Right cardiac atrium (tissue), 5 donors: ENCODE results near the gene NCMAP. TPM values are rescaled to one million over a fixed set of nuclear protein-coding genes. Genes with fewer than 3 reads are reported as not detected.
"Not testable (repeated sequence)": the region's sequence is repeated elsewhere in the genome, so short reads cannot be mapped to it uniquely, and the experiment has no call there.

Source experiments
- ATAC-seq, 2 donors: fragments of 200-7000 bp; cut with Tn5 transposase; one replicate each; pipeline versions ENCODE4 v1.8.0 to v1.9.1; 2020; ENCODE audit warnings: moderate library complexity in 2 of 2, mild to moderate bottlenecking in 1 of 2
- DNase-seq, 3 donors: peaks; one replicate each; pipeline ENCODE4 v3.0.0-alpha.2; 2020
- H3K27ac ChIP-seq: one replicate; pipeline ENCODE4 v1.5.1; 2013; ENCODE audit warnings: mild to moderate bottlenecking, low read length, control low read depth, moderate library complexity
- H3K27me3 ChIP-seq: one replicate; pipeline ENCODE4 v1.6.1; 2013; ENCODE audit not compliant: control insufficient read depth, insufficient read depth
- H3K4me1 ChIP-seq: one replicate; pipeline ENCODE4 v1.6.1; 2013; ENCODE audit warnings: low read length; ENCODE audit not compliant: control insufficient read depth, insufficient read depth
- H3K4me3 ChIP-seq: one replicate; pipeline ENCODE4 v1.5.1; 2013; ENCODE audit warnings: low read length, control low read depth
- H3K9me3 ChIP-seq: one replicate; pipeline ENCODE4 v1.6.1; 2013; ENCODE audit warnings: low read length; ENCODE audit not compliant: control insufficient read depth
- WGBS: extraction: QIAGEN DNeasy Blood & Tissue Kit; methylation state at CpG from one replicate; pipeline ENCODE4 v1.1.7; 2013; 5-methylcytosine and 5-hydroxymethylcytosine counted together
- intact Hi-C, 4 donors: fragments of 100-400 bp; cut with DNase I; formaldehyde crosslinking; loops; one replicate each; pipeline versions ENCODE4 v1.11.0 to v1.14.0; 2022 to 2023
- long read RNA-seq, 4 donors: library from polyadenylated mRNA; unstranded; transcript quantifications; one replicate each; pipeline ENCODE4 v2.0.0, GENCODE V29; 2020 to 2021
- polyA plus RNA-seq: library from polyadenylated mRNA; stranded (reverse); fragments of 200-250 nt; gene quantifications from one replicate; pipeline ENCODE4 v1.2.3, GENCODE V29; 2013
- total RNA-seq, 4 donors: library from RNA; stranded (reverse); fragmentation: NEBNext Ultra II Directional; extraction: Animal tissue kit (Norgen Biotek cat#: 25700); gene quantifications; one replicate each; pipeline ENCODE4 v1.2.1, GENCODE V29; 2021
- donor health status: healthy with polysubstance abuse.
- donor health status: DM: no; HTN: yes; CAD: no.
- donor health status: DM: no; HTN: no; CAD: no.
- donor health status: DM: no; HTN: yes; CAD: no; lungs with severe emphysema.
- donor health status: DM: yes; HTN: yes; CAD: no.

NCMAP gene, protein sequence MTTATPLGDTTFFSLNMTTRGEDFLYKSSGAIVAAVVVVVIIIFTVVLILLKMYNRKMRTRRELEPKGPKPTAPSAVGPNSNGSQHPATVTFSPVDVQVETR
- total RNA-seq (under 1 TPM in 3 of 4 donors, not detected in 1; 0.21 to 0.71 (median 0.71) TPM), polyA plus RNA-seq (1.0 TPM)
- long read RNA-seq, donor 1 = 0 reads
- long read RNA-seq, donor 2 = 0 reads
- long read RNA-seq, donor 3 = 0 reads
- long read RNA-seq, donor 4, partial matches to known transcripts = 0 of 2 reads
- long read RNA-seq, donor 4, other reads (novel, unspliced or antisense) = 1 of 2 reads

DNA sequence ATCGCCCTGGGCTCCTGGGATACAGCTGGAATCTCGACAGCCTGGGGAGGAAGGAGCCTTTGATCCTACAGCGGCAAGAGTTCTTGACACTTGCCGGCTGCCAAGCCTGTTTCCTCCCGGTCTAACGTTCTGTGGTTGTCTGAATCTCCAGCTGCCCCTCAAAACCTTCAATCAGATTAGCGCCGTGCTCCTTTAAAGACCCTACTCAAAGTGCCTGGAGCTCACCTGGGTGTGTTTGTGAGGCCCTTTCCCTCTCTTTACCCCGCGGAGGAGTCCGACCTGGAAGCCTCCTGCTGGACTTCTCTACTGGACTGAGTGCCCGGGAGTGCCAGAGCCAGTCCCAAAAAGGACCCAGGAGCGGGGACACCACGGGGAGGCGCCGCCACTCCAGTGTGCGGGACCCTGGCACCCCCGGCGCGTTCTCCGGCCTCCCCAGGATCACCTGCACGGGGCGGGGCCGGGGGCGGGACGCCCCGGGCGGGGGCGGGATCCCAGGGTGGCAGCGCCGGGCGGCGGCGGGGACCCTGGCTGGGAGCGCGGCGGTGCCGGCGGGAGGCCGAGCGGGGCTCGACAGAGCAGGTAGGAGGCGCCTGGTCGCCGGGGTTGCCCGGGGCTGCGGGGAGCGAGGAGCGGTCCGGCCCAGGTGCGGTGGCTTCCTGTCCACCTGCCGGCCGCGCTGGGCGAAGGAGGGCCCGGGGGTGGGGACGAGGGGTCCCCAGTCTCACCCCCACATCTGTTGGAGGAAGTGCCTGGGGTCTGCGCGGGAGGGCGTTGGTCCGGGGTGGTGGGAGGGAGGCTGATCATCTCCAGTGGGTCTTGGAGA is at the start of gene NCMAP:
Gene NCMAP, plus strand, starts transcription at position 497 of the 823 bp plus-strand sequence. CDS start 39,344 bp downstream, outside the sequence.
- 3% methylated on average over 61 of the region's 61 CpGs for WGBS
- H3K4me1 ChIP-seq = peaks cover 2% of the 10 kb centered on the region
- DNase-seq (peak in 2 of 3 donors; percentile 51 to 62), ATAC-seq (peak; percentile 36 to 50)
- no peak within 1 kb of the TSS for H3K27ac ChIP-seq
- intact Hi-C loops = loop anchor here in 1 of 4 donors (10.0 kb wide), 1 partner anchor 79 kb away; no protein-coding TSS in a partner anchor
- H3K9me3 ChIP-seq = no peaks in the 10 kb centered on the region
- H3K4me3 ChIP-seq = peak within 1 kb of the TSS; percentile 64
- no peaks in the 10 kb centered on the region for H3K27me3 ChIP-seq

DNA sequence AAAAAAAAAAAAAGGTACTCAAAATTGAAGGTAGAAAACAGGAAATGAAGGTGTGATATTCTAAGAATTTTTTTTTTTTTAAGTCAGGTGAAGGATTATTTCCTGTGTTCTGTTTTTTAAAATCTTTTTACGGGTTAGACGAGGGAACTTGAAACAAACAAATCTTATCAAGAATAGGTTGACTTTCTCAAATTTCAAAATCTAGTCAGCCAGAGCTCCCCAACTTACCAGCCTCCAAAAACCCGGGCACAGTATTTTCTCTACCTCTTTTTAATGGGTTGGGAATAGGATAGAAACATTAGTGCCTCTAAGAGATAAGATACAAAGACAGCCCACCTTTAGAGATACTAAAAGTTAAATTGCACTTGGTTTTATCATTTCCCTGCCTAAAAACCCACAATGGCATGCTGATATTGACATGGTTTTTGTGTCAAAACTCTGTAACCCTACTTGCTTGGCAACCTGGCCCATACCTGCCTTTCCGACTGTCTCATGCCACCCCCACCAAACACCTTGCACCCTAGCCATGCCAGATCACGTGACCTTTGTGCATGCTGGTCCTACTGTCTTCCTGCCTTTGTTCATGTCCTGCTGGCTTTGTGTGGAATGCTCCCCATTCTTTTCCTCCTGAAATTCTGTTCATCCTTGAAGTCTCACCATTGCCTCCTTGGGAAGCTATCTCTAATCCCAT is 49.1 kb upstream of the NCMAP start:
- no peaks in the 10 kb centered on the region for H3K9me3 ChIP-seq
- no peak overlapping the region for H3K27ac ChIP-seq
- no peaks in the 10 kb centered on the region for H3K4me1 ChIP-seq
- 84% methylated on average over 5 of the region's 5 CpGs for WGBS
- DNase-seq (no peak), ATAC-seq (no peak)
- H3K4me3 ChIP-seq = no peak overlapping the region
- no peaks in the 10 kb centered on the region for H3K27me3 ChIP-seq
- intact Hi-C loops = loop anchor here in 1 of 4 donors (10.0 kb wide), 1 partner anchor 92 kb away; the partner anchor contains the start of genes NIPAL3 and STPG1

DNA sequence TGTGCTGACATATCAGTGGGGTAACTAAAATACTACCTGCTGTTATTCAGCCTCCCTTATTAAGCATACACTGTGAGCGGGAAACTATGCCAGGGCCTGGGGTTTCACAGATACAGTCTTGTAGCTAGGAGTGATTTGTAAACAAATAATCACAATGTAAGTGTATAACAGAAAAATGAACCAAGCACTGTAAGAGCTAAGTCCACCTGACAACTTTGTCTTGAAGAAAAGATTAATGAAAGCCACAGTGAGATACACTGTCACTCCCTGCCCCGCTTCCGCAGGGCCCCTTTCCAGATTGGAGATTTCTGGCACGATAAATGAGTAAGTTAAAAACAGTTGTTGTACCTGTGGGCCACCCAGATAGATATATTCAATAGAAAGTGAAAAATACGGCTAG is 48.5 kb upstream of the NCMAP start:
- intact Hi-C loops = loop anchor here in 1 of 4 donors (10.0 kb wide), 1 partner anchor 93 kb away; the partner anchor contains the start of genes NIPAL3 and STPG1
- DNase-seq = no peak
- ATAC-seq = no peak

DNA sequence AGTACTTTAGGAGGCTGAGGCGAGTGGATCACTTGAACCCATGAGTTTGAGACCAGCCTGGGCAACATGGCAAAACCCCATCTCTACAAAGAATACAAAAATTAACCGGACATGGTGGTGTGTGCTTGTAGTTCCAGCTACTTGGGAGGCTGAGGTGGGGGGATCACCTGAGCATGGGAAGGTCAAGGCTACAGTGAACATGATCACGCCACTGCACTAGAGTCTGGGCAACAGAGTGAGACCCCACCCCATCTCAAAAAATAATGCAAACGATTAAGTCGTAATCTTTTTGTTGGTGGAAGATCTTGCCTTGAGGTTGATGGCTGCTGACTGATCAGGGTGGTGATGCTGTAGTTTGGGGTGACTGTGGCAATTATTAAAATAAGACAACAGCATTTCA is 47.0 kb upstream of the NCMAP start:
- no peak for ATAC-seq
- intact Hi-C loops = loop anchor here in 1 of 4 donors (10.0 kb wide), 1 partner anchor 94 kb away; the partner anchor contains the start of genes NIPAL3 and STPG1

More for the DNA sequence above, 48.5 kb upstream of the NCMAP start:
- H3K27ac ChIP-seq = no peak overlapping the region
- no peaks in the 10 kb centered on the region for H3K27me3 ChIP-seq
- H3K9me3 ChIP-seq = no peaks in the 10 kb centered on the region
- H3K4me3 ChIP-seq = no peak overlapping the region
- H3K4me1 ChIP-seq = no peaks in the 10 kb centered on the region
- 84% methylated on average over 5 of the region's 5 CpGs for WGBS

DNA sequence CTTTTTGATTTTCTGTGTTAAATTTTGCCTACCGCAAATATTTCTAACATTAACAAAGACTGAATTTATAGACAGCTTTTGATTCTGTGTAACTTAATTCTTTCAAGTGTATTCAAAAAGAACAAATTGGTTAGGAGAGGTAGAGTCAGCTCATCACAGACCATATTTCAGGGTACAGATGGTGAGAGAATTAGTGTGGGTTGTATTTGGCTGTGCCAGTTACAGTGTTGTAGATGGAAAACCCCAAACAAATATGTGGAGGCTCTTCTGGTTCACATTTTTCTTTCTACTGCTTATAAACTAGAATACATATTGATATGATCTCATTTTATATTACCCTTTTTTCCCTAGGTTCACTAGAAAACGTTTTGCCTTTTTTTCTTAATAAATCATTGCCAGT is 42.2 kb upstream of the NCMAP start:
- H3K4me1 ChIP-seq = no peaks in the 10 kb centered on the region
- ATAC-seq (no peak), DNase-seq (no peak)
- WGBS = 59% methylated on average over 2 of the region's 2 CpGs
- H3K9me3 ChIP-seq = no peaks in the 10 kb centered on the region
- H3K4me3 ChIP-seq = no peak overlapping the region
- no peak overlapping the region for H3K27ac ChIP-seq
- H3K27me3 ChIP-seq = no peaks in the 10 kb centered on the region
- intact Hi-C loops = no loop called here

More for the DNA sequence above, 47.0 kb upstream of the NCMAP start:
- H3K27me3 ChIP-seq = no peaks in the 10 kb centered on the region
- H3K27ac ChIP-seq = no peak overlapping the region
- 96% methylated on average over 5 of the region's 5 CpGs for WGBS
- no peaks in the 10 kb centered on the region for H3K4me1 ChIP-seq
- DNase-seq = no peak
- H3K4me3 ChIP-seq = no peak overlapping the region
- no peaks in the 10 kb centered on the region for H3K9me3 ChIP-seq

DNA sequence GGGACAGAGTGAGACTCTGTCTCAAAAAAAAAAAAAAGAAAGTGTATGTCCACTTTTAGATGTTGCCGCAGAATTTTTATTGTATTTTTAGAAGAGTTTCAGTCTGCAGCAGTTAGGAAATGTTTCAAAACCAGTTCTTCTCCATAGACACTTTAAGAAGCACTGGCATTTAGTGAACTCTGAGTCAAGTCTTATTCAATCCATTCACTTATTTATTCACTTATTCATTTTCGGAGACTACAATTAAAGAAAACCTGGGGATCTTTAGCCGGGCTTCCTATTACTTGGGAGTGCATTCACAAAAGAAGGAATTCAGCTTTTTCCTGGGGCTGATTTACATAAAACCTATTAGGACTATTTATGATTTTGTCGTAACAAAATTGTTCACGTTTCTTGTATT is 40.9 kb upstream of the NCMAP start:
- DNase-seq (no peak), ATAC-seq (no peak)
- H3K4me1 ChIP-seq = no peaks in the 10 kb centered on the region
- WGBS = 93% methylated on average over 5 of the region's 5 CpGs
- no peaks in the 10 kb centered on the region for H3K9me3 ChIP-seq
- H3K27ac ChIP-seq = no peak overlapping the region
- no peak overlapping the region for H3K4me3 ChIP-seq
- H3K27me3 ChIP-seq = no peaks in the 10 kb centered on the region
- intact Hi-C loops = no loop called here

DNA sequence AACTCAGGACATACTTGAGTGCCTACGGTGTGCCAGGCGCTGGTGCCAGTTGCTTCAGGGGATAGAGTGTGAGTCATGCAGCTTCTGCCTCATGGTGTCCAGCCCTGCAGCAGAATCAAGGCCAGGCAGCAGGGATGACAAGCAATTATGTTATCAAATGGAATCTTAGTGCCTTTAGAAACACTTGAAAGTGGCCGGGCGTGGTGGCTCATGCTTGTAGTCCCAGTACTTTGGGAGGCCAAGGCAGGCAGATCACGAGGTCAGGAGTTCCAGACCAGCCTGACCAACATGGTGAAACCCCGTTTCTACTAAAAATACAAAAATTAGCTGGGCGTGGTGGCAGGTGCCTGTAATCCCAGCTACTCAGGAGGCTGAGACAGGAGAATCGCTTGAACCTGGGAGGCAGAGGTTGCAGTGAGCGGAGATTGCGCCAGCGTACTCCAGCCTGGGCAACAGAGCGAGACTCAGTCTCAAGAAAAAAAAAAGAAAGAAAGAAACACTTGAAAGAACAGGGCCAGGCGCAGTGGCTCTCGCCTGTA is 40.1 kb upstream of the NCMAP start:
- ATAC-seq = peak in 1 of 2 donors; percentile 39

DNA sequence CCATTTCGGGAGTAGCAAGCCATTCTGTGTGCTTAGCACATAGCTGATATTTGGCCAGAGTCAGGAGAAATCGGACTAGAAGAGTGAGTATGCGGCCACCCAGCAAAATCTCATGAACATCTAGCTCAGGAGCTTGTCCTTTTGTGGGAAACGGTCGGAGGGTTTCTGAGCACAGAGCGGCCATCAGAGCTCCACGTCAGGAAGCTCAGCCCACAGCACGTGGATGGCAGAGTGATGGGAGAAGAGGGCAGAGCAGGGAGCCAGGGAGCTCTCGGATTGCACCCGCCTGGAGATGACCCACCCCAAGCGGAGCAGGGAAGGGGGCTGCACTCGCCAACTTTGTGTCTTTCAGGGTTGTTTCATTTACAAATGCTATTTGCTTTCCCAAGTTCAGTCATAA is 39.4 kb upstream of the NCMAP start:
- Histone ChIP-seq H3K27me3 (no peaks in the 10 kb centered on the region), H3K4me1 (no peaks in the 10 kb centered on the region), H3K27ac (no peak overlapping the region), H3K9me3 (no peaks in the 10 kb centered on the region), H3K4me3 (no peak overlapping the region)
- intact Hi-C loops = no loop called here
- ATAC-seq (no peak), DNase-seq (no peak)
- 87% methylated on average over 12 of the region's 12 CpGs for WGBS

More for the DNA sequence above, 40.1 kb upstream of the NCMAP start:
- WGBS = 91% methylated on average over 14 of the region's 14 CpGs
- H3K4me1 ChIP-seq, H3K27ac ChIP-seq, H3K9me3 ChIP-seq, H3K27me3 ChIP-seq, DNase-seq, H3K4me3 ChIP-seq, intact Hi-C loops: not testable (repeated sequence)

DNA sequence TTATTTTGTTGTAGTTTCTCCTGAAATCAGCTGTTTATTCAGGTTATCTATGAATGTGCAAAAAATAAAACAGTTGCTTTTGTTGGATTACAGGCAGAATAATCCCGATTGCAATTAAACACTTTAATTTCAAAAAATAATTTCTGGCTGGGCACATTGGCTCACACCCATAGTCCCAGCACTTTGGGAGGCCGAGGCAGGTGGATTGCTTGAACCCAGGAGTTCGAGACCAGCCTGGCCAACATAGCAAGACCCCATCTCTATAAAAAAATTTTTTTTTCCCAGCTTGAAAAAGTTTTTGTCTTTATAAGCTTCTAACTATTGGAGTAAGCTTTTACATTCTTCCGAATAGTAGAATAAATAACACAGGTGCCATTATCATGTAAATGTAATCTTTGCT is 38.0 kb upstream of the NCMAP start:
- Histone ChIP-seq H3K9me3 (no peaks in the 10 kb centered on the region), H3K4me3 (no peak overlapping the region), H3K4me1 (no peaks in the 10 kb centered on the region), H3K27me3 (no peaks in the 10 kb centered on the region), H3K27ac (no peak overlapping the region)
- intact Hi-C loops = no loop called here
- ATAC-seq (no peak), DNase-seq (no peak)
- 92% methylated on average over 4 of the region's 4 CpGs for WGBS

DNA sequence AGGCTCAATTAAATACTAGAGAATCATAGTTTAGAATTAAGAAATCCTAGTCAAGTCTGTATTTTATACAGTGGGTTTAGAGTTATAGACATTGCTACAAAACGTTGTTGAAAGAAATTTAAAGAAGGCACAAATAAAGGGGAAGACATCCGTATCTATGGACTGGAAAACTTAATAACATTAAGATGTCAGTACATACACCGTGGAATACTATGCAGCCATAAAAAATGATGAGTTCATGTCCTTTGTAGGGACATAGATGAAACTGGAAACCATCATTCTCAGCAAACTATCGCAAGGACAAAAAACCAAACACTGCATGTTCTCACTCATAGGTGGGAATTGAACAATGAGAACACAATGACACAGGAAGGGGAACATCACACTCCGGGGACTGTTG is 35.6 kb upstream of the NCMAP start:
- DNase-seq, H3K27me3 ChIP-seq, H3K4me3 ChIP-seq, H3K4me1 ChIP-seq, ATAC-seq, H3K9me3 ChIP-seq, H3K27ac ChIP-seq, intact Hi-C loops: not testable (repeated sequence)
- WGBS = 95% methylated on average over 5 of the region's 5 CpGs
